ENCODE measurements around the gene TRAF2. TPM values are rescaled to one million over a fixed set of nuclear protein-coding genes. Genes with fewer than 3 reads are reported as not detected.

Gene TRAF2
- total and polyA plus RNA-seq, 2 of the 8 experiments (the other 6 are each of a cell fraction or from before 2014, with no cell fraction given) = 26.9 to 50.2 TPM

DNA sequence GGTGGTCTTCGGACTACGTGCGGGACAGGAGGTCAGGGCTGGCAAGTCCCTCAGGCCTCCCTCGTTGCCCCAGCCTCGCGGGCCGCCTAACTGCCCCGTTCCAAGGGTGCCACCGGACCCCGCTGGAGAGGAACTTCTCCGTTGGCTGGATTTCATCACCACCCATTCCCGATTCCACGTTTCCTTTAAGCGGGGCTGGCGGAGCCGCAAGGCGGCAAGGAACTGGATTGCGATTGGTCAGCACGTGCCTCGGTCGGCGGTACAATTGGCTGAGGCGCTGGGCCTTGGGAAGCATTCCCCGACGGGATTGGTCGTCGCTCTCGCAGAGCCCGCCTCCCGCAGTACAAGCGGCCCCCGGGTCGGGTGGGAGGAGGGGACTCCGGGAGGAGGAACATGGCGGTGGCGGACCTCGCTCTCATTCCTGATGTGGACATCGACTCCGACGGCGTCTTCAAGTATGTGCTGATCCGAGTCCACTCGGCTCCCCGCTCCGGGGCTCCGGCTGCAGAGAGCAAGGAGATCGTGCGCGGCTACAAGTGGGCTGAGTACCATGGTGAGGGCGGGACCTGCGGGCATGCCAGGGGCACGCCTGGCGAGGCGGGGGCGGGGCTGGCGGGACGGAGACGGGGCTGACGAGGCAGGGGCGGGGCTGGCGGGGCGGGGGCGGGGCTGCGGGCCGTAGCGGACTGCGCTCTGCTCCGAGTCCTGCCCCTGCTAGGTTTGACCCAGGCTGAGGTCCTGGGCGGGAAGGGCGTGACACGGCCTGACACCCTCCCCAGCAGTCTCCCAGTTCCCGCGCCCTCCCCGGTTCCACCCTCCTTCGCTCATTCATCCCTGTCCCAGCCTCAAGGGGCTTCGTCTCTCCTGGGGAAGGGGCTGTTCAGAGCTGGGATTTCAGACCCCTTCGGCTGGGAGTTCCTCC is 37.0 kb upstream of the TRAF2 start, which contains the start of gene PHPT1:
TSS of gene PHPT1 (plus strand) at position 372 of the 922 bp plus-strand sequence. CDS start at position 394, 22 bp downstream.
- Histone ChIP-seq H3K4me3 (ENCODE audit: extremely low read depth in 1 of 4, insufficient read depth in 2 of 4, low read depth in 3 of 4, low read length in 4 of 4) (peak within 1 kb of the TSS; percentile 81 to 89 (median 84)), H3K56ac (replicated peaks; ENCODE audit: insufficient read length, low read depth, low read length) (peak within 1 kb of the TSS; percentile 100), H3K9me3 (ENCODE audit: insufficient read depth in 2 of 2, low read depth in 1 of 2, low read length in 1 of 2) (no peaks in the 10 kb centered on the region; a peak in 1 of 4 replicates), H3K79me2 (ENCODE audit: control insufficient read depth in 1 of 2, insufficient read depth in 2 of 2, low read length in 2 of 2) (no peaks in the 10 kb centered on the region), H4K8ac (ENCODE audit: extremely low read depth, insufficient read depth, low read length) (peak within 1 kb of the TSS; percentile 97), H4K20me1 (replicated peaks in 1 of 2; ENCODE audit: control insufficient read depth in 1 of 2, insufficient read depth in 2 of 2, low read length in 2 of 2) (peaks cover 7% of the 10 kb centered on the region in 2 experiments), H3K9ac (replicated peaks in 1 of 4; ENCODE audit: extremely low read depth in 1 of 4, low read depth in 3 of 4, low read length in 3 of 4) (peak within 1 kb of the TSS; percentile 72 to 89 (median 88)), H3K4ac (replicated peaks; ENCODE audit: insufficient read length, low read depth, low read length) (peak within 1 kb of the TSS; percentile 100), H4K91ac (replicated peaks; ENCODE audit: insufficient read length, low read length) (peak within 1 kb of the TSS; percentile 100), H3K27ac (ENCODE audit: low read depth, low read length) (peak within 1 kb of the TSS; percentile 90), H4K5ac (ENCODE audit: insufficient read length, low read depth, low read length) (peak within 1 kb of the TSS; percentile 100), H2AFZ (ENCODE audit: low read length) (no peak within 1 kb of the TSS), H2AK5ac (ENCODE audit: low read depth, low read length) (no peak within 1 kb of the TSS), H2BK12ac (ENCODE audit: low read depth, low read length) (peak within 1 kb of the TSS; percentile 1; the same call in 1 of the 2 replicates), H2BK5ac (ENCODE audit: low read depth, low read length) (peak within 1 kb of the TSS; percentile 98), H3K4me1 (replicated peaks in 1 of 4; ENCODE audit: control insufficient read depth in 3 of 4, insufficient read depth in 4 of 4, low read length in 3 of 4) (peaks cover 0 to 18% (median 8%) of the 10 kb centered on the region in 4 experiments; a peak in 5 of 7 replicates), H3K23ac (ENCODE audit: insufficient read length) (no peak within 1 kb of the TSS), H2BK15ac (ENCODE audit: low read length) (peak within 1 kb of the TSS; percentile 95; the same call in 1 of the 2 replicates), H3K27me3 (replicated peaks in 1 of 4; ENCODE audit: control insufficient read depth in 3 of 4, extremely low read depth in 1 of 4, insufficient read depth in 3 of 4, low read length in 3 of 4) (peaks cover 2 to 12% (median 7%) of the 10 kb centered on the region in 4 experiments; a peak in 6 of 7 replicates), H3K18ac (ENCODE audit: extremely low read depth, low read length) (peak within 1 kb of the TSS; percentile 99), H3K79me1 (ENCODE audit: low read depth, low read length) (no peaks in the 10 kb centered on the region; the same call in 1 of the 2 replicates), H3K4me2 (ENCODE audit: insufficient read depth in 1 of 2, low read depth in 2 of 2, low read length in 2 of 2) (peak within 1 kb of the TSS; percentile 75 to 98), H2BK20ac (ENCODE audit: low read length) (no peak within 1 kb of the TSS), H3K36me3 (ENCODE audit: control insufficient read depth in 2 of 4, insufficient read depth in 4 of 4, low read length in 3 of 4) (peaks cover 0 to 7% (median 3%) of the 10 kb centered on the region in 4 experiments; a peak in 4 of 8 replicates), H3K23me2 (ENCODE audit: low read depth, low read length) (peaks cover 13% of the 10 kb centered on the region), H2BK120ac (replicated peaks; ENCODE audit: low read depth, low read length) (peak within 1 kb of the TSS; percentile 97), H3K14ac (ENCODE audit: insufficient read length) (peak within 1 kb of the TSS; percentile 80)
- DNase-seq (ENCODE audit: low read depth in 1 of 2, low spot score in 2 of 2) (peak; percentile 98), FAIRE-seq (peak; percentile 94)
- 4% methylated on average over 42 of the region's 77 CpGs; no CpG with 5 or more reads in 1 of the 2 experiments for WGBS, 2 experiments (ENCODE audit: extremely low coverage in 1 of 2, insufficient coverage in 1 of 2, insufficient read length in 1 of 2, insufficient replicate concordance in 2 of 2, low coverage in 1 of 2, low lambda C conversion rate in 2 of 2, missing lambda C conversion rate in 1 of 2)
- POLR2A ChIA-PET (ENCODE audit: partially characterized antibody) = interaction anchor here (0.6 to 20.5 kb wide), 18 partner anchors 8 to 147 kb away, joined by 3 to 248 read pairs (median 4); partner anchors contain the start of genes AJM1, CLIC3, EDF1 and FBXW5
- CTCF ChIA-PET (ENCODE audit: partially characterized antibody) = interaction anchor here (1.2 to 2.6 kb wide), 4 partner anchors 8 to 98 kb away, joined by 4 to 7 read pairs (median 6); partner anchors contain the start of genes C8G and FBXW5
- TF ChIP-seq NANOG (IDR thresholded peaks at IDR 0.05; ENCODE audit: insufficient read depth, low read depth, low read length, poor library complexity, severe bottlenecking) (no peak), FOSL1 (IDR thresholded peaks at IDR 0.05; ENCODE audit: insufficient read depth, low read depth, low read length) (no peak), TAF1 (IDR thresholded peaks at IDR 0.05; ENCODE audit: low read depth, low read length) (peak; percentile 79; the same call in 1 of the 2 replicates), KDM5A (IDR thresholded peaks at IDR 0.05; ENCODE audit: low read length) (peak; percentile 34; the same call in 1 of the 2 replicates), CHD2 (IDR thresholded peaks at IDR 0.05; ENCODE audit: low read length) (peak; percentile 91), RBBP5 (IDR thresholded peaks at IDR 0.05; ENCODE audit: borderline replicate concordance, low read depth, low read length) (0 out of 2 replicates have a peak, but pooled peaks have one; percentile 45), HDAC2 (IDR thresholded peaks at IDR 0.05; ENCODE audit: borderline replicate concordance in 1 of 2, low read depth in 2 of 2, low read length in 2 of 2) (no peak; a peak in 1 of 4 replicates)
- TF ChIP-seq, protein P1, sequence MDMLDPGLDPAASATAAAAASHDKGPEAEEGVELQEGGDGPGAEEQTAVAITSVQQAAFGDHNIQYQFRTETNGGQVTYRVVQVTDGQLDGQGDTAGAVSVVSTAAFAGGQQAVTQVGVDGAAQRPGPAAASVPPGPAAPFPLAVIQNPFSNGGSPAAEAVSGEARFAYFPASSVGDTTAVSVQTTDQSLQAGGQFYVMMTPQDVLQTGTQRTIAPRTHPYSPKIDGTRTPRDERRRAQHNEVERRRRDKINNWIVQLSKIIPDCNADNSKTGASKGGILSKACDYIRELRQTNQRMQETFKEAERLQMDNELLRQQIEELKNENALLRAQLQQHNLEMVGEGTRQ (IDR thresholded peaks at IDR 0.05; ENCODE audit: low read length) = peak; percentile 60; the same call in 1 of the 2 replicates

Measured in H1 (cell line).